ENCODE measurements around the gene LRRC55. TPM values are rescaled to one million over a fixed set of nuclear protein-coding genes. Genes with fewer than 3 reads are reported as not detected.
A peak's percentile ranks its signal among the peaks of the same experiment; 100 is the strongest.

Gene LRRC55
- total and polyA plus RNA-seq, 9 of the 15 experiments (the other 6 are each of a cell fraction or from before 2014, with no cell fraction given) = not detected

DNA sequence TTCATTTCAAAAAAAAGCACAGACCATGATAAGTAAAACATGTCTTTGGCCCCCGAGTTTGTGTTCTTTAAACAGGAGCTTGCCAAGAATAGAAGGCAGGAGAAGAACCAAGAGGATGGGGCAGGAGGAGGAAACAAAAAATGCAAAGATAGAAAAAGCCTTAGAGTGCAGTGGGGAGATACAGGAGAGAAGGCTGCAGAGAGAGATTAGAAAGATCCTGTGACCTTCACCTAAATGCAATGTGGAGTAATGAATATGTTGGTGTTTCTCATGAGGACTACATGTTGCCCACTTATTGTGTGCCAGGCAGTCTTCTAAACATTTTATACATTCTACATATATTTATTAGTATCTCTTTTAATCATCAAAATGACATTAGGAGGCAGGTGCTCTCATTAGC is 57.6 kb downstream of the LRRC55 start (continued):
- TF ChIP-seq RBM14 (IDR thresholded peaks at IDR 0.05; ENCODE audit: borderline replicate concordance, insufficient read depth, low read depth, low read length) = no peak
- no peak for TF ChIP-seq ELF1 (tag; IDR thresholded peaks at IDR 0.05)
- TF ChIP-seq, protein P1, sequence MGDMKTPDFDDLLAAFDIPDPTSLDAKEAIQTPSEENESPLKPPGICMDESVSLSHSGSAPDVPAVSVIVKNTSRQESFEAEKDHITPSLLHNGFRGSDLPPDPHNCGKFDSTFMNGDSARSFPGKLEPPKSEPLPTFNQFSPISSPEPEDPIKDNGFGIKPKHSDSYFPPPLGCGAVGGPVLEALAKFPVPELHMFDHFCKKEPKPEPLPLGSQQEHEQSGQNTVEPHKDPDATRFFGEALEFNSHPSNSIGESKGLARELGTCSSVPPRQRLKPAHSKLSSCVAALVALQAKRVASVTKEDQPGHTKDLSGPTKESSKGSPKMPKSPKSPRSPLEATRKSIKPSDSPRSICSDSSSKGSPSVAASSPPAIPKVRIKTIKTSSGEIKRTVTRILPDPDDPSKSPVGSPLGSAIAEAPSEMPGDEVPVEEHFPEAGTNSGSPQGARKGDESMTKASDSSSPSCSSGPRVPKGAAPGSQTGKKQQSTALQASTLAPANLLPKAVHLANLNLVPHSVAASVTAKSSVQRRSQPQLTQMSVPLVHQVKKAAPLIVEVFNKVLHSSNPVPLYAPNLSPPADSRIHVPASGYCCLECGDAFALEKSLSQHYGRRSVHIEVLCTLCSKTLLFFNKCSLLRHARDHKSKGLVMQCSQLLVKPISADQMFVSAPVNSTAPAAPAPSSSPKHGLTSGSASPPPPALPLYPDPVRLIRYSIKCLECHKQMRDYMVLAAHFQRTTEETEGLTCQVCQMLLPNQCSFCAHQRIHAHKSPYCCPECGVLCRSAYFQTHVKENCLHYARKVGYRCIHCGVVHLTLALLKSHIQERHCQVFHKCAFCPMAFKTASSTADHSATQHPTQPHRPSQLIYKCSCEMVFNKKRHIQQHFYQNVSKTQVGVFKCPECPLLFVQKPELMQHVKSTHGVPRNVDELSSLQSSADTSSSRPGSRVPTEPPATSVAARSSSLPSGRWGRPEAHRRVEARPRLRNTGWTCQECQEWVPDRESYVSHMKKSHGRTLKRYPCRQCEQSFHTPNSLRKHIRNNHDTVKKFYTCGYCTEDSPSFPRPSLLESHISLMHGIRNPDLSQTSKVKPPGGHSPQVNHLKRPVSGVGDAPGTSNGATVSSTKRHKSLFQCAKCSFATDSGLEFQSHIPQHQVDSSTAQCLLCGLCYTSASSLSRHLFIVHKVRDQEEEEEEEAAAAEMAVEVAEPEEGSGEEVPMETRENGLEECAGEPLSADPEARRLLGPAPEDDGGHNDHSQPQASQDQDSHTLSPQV (IDR thresholded peaks at IDR 0.05) = peak; percentile 56; the same call in 1 of the 2 replicates
- peak; percentile 69; the same call in 1 of the 2 replicates for TF ChIP-seq POLR2AphosphoS5 (IDR thresholded peaks at IDR 0.05; ENCODE audit: control insufficient read depth, insufficient read depth, low read depth, low read length)
- TF ChIP-seq, protein P2, sequence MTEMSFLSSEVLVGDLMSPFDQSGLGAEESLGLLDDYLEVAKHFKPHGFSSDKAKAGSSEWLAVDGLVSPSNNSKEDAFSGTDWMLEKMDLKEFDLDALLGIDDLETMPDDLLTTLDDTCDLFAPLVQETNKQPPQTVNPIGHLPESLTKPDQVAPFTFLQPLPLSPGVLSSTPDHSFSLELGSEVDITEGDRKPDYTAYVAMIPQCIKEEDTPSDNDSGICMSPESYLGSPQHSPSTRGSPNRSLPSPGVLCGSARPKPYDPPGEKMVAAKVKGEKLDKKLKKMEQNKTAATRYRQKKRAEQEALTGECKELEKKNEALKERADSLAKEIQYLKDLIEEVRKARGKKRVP (CRISPR knock-in tag; IDR thresholded peaks at IDR 0.05) = 0 out of 2 replicates have a peak, but pooled peaks have one; percentile 27
- TF ChIP-seq, protein P3, sequence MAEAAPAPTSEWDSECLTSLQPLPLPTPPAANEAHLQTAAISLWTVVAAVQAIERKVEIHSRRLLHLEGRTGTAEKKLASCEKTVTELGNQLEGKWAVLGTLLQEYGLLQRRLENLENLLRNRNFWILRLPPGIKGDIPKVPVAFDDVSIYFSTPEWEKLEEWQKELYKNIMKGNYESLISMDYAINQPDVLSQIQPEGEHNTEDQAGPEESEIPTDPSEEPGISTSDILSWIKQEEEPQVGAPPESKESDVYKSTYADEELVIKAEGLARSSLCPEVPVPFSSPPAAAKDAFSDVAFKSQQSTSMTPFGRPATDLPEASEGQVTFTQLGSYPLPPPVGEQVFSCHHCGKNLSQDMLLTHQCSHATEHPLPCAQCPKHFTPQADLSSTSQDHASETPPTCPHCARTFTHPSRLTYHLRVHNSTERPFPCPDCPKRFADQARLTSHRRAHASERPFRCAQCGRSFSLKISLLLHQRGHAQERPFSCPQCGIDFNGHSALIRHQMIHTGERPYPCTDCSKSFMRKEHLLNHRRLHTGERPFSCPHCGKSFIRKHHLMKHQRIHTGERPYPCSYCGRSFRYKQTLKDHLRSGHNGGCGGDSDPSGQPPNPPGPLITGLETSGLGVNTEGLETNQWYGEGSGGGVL (CRISPR knock-in tag; IDR thresholded peaks at IDR 0.05) = no peak
- TF ChIP-seq MTA2 (IDR thresholded peaks at IDR 0.05; ENCODE audit: low read depth) = peak; percentile 55; the same call in 1 of the 2 replicates
- peak; percentile 42; the same call in 1 of the 2 replicates for TF ChIP-seq SMARCE1 (IDR thresholded peaks at IDR 0.05)
- 0 out of 2 replicates have a peak, but pooled peaks have one; percentile 30 for TF ChIP-seq PML (IDR thresholded peaks at IDR 0.05; ENCODE audit: low read length)
- TF ChIP-seq CHD2 (IDR thresholded peaks at IDR 0.05; ENCODE audit: low read depth, low read length) = no peak
- peak; percentile 80; the same call in 1 of the 2 replicates for TF ChIP-seq DPF2 (IDR thresholded peaks at IDR 0.05)
- TF ChIP-seq CBFA2T2 (conservative IDR thresholded peaks at IDR 0.05) = peak; percentile 81
- no peak for TF ChIP-seq ETV5 (CRISPR knock-in tag; IDR thresholded peaks at IDR 0.05; ENCODE audit: low read depth)
- peak; percentile 16; the same call in 1 of the 2 replicates for TF ChIP-seq CEBPG (CRISPR knock-in tag; IDR thresholded peaks at IDR 0.05)
- no peak for TF ChIP-seq CEBPG (tag; conservative IDR thresholded peaks at IDR 0.05 in 1 of 2, IDR thresholded peaks at IDR 0.05 in 1 of 2)
- no peak for TF ChIP-seq PRMT5 (CRISPR knock-in tag; IDR thresholded peaks at IDR 0.05)
- no peak for TF ChIP-seq SMARCA5 (IDR thresholded peaks at IDR 0.05)
- TF ChIP-seq KLF16 (IDR thresholded peaks at IDR 0.05) = peak; percentile 37; the same call in 1 of the 2 replicates
- peak; percentile 65; the same call in 1 of the 2 replicates for TF ChIP-seq EP300 (IDR thresholded peaks at IDR 0.05; ENCODE audit: low read length)
